Breast epithelium (tissue), 3 donors: ENCODE results near the gene MGAT5.

Experiments
- POLR2A ChIP-seq: fragments of 450-650 bp; IDR thresholded peaks from one replicate; pipeline ENCODE4 v1.6.1; 2016; ENCODE audit warnings: antibody characterized with exemption, mild to moderate bottlenecking, moderate library complexity
- POLR2AphosphoS5 ChIP-seq, 3 donors: sonication (generic); formaldehyde crosslinking; IDR thresholded peaks; one replicate each; pipeline ENCODE4 v1.6.1; 2017; ENCODE audit warnings: antibody characterized with exemption in 3 of 3
- TF ChIP-seq, protein P1 (sequence below), 3 donors: fragments of 450-650 bp; IDR thresholded peaks; one replicate each; pipeline ENCODE4 v1.5.1; 2016 to 2017; ENCODE audit warnings: antibody characterized with exemption in 3 of 3, mild to moderate bottlenecking in 3 of 3, moderate library complexity in 3 of 3

DNA sequence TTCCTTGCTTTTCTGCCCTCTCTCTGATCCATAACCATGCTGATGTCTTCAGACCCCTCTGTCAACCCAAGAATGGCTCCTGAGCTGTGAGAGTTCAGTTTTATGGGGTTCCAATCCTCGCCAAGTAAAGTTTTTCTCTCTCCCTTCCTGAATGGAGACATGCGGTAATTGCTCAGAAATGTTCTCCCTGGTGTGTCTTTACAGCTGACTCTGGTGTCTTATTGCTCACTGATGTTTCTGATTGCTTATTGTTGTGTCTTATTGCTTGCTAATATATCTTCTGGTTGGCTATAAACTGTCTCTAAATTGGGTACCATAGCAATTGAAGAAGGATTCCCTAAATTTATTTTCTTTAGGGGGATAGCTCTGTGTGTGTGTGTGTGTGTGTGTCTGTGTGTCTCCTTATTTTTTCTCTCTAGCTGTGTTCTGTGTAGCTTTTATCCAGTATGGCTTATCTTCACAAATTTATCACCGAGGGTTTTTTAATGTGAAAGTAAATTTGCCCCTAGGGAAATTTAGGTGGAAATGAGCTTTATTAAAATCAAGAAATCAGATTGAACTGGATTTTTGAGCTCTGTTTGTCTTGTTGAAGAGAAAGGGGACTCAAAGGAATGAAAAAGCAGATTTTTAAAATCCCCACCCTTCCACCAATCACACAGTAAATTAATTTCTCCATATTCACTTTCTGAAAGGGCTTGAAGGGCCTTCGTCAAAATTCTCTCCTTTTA lies 19.5 kb downstream of the MGAT5 start:
- TF ChIP-seq POLR2AphosphoS5 (IDR thresholded peaks at IDR 0.05), result no peak
- TF ChIP-seq, protein P1, sequence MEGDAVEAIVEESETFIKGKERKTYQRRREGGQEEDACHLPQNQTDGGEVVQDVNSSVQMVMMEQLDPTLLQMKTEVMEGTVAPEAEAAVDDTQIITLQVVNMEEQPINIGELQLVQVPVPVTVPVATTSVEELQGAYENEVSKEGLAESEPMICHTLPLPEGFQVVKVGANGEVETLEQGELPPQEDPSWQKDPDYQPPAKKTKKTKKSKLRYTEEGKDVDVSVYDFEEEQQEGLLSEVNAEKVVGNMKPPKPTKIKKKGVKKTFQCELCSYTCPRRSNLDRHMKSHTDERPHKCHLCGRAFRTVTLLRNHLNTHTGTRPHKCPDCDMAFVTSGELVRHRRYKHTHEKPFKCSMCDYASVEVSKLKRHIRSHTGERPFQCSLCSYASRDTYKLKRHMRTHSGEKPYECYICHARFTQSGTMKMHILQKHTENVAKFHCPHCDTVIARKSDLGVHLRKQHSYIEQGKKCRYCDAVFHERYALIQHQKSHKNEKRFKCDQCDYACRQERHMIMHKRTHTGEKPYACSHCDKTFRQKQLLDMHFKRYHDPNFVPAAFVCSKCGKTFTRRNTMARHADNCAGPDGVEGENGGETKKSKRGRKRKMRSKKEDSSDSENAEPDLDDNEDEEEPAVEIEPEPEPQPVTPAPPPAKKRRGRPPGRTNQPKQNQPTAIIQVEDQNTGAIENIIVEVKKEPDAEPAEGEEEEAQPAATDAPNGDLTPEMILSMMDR (IDR thresholded peaks at IDR 0.05), result no peak
- TF ChIP-seq POLR2A, result no peak
